ENCODE results near the gene PHF10.
A peak's percentile ranks its signal among the peaks of the same experiment; 100 is the strongest.
"Not testable (repeated sequence)": the region's sequence is repeated elsewhere in the genome, so short reads cannot be mapped to it uniquely, and the experiment has no call there.

The PHF10 gene

DNA sequence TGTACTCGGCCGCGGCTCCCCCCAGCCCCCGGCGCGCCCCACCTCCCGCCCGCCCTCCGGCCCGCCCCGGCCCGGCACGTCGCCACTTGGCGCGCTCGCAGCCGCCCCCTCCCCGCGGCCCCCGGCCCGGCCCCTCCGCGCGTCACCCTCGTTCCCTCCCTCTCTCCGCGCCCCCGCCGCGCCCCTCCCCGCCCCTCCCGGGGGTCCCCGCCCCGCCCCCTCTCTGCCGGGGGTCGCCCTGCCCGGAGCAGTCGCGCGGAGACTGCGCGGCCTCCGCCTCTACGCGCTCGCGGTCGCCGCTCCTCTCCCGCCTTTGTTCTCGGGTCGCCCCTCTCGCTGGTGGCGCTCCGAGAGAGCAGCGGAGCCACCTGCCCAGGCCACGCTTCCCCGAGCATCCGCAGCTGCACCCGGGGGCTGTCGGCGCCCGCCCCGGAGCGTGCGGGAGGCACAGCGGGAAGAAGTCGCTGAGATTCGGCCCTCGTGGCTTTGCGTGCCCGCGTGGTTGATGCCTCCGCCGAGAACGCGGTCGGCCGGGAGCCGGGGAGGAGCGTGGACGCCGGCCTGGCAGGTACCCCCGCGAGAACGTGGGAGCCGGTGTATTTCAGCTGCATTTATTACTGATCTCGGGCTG, at the start of gene PHF10:
PHF10 (minus strand) TSS at position 7 of the 631 bp plus-strand sequence. CDS start 569 bp downstream, outside the sequence.
- in situ Hi-C loops (cut with MboI; ENCODE audit: low pct_unique_long_range_greater_than_20kb, low sequenced_read_pairs) = no loop called here
- peak; percentile 61 for DNase-seq

DNA sequence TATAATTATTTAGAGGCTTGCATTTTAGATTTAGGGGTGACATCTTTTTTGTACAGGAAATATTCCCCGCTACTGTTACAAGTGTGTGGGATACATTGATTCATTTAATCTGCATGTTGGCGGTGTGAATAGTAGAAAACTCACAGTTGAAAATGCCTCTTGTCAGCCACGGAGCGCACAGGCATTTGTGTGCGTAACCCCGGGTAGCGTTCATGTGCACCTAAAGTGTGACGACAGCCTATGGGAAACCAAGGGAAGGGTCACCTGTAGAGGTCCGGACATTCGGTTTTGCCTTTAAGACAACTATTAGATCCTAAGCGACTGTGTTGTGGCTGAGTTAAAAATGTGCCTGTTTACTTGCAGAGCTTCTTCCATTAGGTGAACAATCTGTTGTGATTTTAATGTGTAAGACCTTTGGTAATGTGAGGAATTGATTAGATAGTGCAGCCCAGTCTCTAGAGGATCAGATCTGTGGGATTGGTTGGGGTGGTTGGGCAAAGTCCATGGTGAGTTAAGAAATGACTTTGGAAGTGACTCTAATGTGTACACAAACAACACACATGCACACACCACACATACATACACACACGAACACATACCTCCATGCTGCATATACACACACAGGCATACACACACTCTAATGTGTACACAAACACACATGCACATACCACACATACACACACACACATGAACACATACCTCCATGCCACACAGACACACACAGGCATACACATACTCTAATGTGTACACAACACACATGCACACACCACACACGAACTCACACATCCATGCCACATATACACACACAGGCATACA, 42.8 kb upstream of the PHF10 start:
- no peak for DNase-seq
- in situ Hi-C loops (cut with MboI; ENCODE audit: low pct_unique_long_range_greater_than_20kb, low sequenced_read_pairs) = no loop called here

DNA sequence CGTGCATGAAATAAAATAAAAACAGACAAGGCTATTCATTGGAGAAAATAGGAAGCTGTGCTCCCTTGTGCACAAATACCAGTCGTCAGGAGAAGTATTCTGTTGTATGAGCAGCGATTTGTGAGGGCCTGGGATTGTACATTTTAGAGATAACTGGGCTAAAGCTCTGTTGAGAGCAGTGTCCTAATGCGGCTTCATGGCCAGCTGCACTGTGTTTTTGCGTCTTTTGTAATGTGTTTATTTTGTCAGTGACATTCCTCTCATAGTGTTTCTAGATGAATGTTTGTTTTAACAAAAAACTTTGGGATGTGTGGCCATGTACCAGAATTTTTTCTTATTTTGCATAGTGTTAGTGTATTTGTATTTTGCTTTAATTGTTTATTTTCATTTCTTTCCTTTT, 41.9 kb upstream of the PHF10 start:
- no peak for DNase-seq
- in situ Hi-C loops (cut with MboI; ENCODE audit: low pct_unique_long_range_greater_than_20kb, low sequenced_read_pairs) = no loop called here

DNA sequence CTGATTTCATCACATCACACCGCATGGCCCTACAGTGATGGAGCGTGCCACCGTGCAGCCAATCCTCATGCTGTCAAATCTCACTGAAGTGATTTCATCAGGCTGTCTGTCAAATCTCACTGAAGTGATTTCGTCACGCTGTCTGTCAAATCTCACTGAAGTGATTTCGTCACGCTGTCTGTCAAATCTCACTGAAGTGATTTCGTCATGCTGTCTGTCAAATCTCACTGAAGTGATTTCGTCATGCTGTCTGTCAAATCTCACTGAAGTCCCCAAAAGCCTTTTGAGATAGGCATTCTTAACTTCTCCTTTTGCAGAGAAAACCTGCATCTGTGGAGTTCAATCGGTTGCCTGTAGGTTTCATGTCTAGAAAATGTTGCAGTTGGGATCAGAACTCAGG, 41.5 kb upstream of the PHF10 start:
- not testable (repeated sequence) for DNase-seq

DNA sequence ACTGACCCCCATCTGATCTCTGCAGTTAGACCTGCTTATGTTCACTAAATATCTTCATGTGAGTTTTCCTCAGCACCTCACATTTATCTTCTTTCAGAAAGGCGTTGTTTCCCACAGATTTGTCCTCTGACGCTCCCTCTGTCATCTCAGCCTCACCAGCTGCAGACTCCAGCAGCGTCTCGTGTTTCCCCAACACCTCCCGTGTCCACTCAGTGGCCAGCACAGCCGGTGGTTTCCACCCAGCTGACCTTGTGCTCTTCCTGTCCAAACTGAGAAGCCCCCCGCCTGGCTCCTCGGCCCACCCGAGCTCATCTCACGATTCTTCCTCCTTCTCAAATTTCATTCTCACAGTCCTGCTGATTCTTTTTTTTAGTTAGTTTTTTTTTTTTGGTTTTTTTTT, 39.6 kb upstream of the PHF10 start:
- in situ Hi-C loops (cut with MboI; ENCODE audit: low pct_unique_long_range_greater_than_20kb, low sequenced_read_pairs) = no loop called here
- DNase-seq = no peak

More for the DNA sequence above, 41.5 kb upstream of the PHF10 start:
- in situ Hi-C loops (cut with MboI; ENCODE audit: low pct_unique_long_range_greater_than_20kb, low sequenced_read_pairs) = not testable (repeated sequence)

DNA sequence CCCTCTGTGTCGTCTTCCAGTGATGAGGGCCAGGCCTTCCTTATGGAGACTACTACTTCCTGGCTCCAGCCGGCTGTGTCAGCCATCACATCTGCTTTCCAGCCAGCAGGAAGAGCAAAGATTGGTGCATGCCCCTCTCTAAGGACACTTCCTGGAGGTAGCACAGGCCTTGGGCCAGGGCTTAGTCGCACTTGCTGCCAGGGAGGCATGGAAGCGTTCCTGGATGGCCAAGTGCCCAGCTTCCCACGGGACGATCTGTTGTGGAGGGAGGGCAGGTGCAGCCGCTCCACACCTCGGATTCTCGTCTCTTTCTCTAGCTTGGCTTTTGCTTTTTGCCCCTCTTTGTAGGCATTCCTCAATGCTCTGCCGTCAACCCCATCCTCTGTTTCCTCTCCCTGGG, 39.0 kb upstream of the PHF10 start:
- in situ Hi-C loops (cut with MboI; ENCODE audit: low pct_unique_long_range_greater_than_20kb, low sequenced_read_pairs) = no loop called here
- DNase-seq = no peak

DNA sequence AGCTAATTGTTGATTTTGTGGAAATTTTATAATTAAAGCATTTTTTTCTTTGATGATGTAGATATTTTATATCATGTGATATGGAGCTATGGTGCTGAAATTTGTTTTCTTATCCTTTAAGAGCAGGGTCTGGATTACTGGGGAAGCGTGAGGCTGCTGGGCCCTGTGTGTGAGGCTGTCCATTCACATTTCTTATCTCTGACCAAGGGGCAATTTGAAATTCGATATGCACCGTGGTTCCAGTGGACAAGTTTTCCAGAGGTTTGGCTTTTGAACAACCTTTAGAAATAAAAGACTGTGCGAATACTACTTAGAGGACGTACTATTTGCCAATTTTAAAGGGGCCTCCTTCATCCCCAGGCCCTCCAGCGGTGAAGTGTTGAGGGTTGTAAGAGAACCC, 30.9 kb upstream of the PHF10 start:
- in situ Hi-C loops (cut with MboI; ENCODE audit: low pct_unique_long_range_greater_than_20kb, low sequenced_read_pairs) = no loop called here
- DNase-seq = no peak

DNA sequence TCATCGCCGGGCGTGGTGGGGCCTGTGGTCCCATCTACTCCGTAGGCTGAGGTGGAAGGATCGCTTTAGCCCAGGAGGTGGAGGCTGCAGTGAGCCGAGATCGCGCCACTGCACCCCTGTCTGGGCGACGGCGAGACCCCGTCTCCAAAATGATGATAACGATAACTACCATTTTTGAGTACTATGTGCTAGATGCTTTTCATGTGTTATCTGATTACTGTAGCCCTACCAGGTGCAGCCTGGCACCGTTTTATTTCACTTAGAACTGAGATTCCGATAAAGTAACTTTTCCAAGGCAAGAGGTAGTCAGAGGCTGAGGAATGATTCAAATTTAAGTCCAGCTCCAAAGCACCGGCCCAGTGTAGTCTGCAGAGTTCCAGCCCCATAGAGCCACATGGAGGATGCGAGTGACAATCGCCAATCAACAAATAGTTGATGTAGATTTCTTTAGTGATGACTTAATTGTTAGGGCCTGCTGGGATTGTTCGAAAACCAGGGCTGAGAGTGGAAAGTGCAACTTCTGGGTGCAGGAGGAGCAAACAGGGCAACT, 27.8 kb upstream of the PHF10 start:
- in situ Hi-C loops (cut with MboI; ENCODE audit: low pct_unique_long_range_greater_than_20kb, low sequenced_read_pairs) = no loop called here
- no peak for DNase-seq

DNA sequence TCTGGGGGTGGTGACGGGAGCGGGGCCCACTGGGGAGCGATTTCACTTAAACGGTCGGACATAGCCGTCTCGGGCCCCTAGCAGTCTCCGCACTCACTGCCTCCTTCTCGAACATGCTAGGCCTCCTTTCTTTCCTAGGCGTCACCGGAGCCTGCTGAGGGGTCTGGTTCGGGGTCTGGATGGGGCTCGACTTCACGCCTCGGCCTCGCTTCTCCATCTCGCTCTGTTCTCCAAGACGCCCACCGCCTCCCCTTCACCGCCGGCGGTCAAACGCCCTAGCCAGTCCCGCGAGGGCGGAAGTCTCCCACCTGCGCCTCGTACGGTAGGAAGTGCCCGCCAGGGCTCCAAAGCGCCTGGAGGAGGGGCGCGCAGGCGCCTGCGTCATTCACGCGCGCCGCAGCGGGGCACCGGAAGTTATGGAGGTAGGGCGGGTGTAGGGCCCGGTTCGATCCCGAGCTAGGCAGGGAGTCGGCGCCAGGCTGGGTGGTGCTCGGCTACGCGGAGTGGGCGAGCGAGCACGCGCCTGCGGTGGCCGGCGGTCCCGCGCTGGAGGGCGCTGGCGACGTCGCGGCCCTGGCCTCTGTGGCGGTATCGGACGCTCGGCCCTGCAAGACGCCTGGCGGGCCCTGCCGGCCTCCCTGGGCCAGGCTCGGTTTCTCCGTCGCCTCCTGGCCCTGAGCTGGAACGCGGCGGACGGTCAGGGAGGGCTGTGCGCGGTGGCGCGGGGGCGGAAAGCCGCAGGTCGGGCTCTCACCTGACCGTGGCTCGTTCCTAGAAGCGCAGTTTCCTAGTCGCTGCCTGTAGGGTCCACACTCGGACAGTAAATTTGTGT, 27.2 kb upstream of the PHF10 start, which contains the start of the genes DYNLT2 and ERMARD:
DYNLT2 (minus strand) TSS at position 331 of the 832 bp plus-strand sequence; CDS start at position 217, 114 bp downstream.
ERMARD (plus strand) TSS at position 381 of the 832 bp plus-strand sequence; CDS start at position 417, 36 bp downstream.
- peak; percentile 96 for DNase-seq
- in situ Hi-C loops (cut with MboI; ENCODE audit: low pct_unique_long_range_greater_than_20kb, low sequenced_read_pairs) = no loop called here

DNA sequence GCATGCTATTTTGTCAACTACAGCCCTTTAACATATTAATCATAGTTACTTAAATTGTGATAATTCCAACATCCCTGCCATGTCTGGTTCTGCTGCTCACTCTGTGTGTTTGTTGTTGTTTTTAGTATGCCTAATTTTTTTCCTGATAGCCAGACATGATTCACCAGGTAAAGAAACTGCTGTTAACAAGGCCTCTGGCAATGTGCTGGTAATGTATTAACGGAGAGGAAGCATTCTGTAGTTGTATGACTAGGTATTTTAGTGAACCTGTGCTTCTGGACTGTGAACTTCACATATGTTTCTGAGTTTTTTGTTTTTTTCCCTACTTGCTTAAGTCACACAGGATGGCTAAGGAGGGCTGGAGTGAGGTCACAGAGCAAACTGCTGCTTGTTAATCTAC, 22.3 kb upstream of the PHF10 start:
- in situ Hi-C loops (cut with MboI; ENCODE audit: low pct_unique_long_range_greater_than_20kb, low sequenced_read_pairs) = no loop called here
- no peak for DNase-seq

DNA sequence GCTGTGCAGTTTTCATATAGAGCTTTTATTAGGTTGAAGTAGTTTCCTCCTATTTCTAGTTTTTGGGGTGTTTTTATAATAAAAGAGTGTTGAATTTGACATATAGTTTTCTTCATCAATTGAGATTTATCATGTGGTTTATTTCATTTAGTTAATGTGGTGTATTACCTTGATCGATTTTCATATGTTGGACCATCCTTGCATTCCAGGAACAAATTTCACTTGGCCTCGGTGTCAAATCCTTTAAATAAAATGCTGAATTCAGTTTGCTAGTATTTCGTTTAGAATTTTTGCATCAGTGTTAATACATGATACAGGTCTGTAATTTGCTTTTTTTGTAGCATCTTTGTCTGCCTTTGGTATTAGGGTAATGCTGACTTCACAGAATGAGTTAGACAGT, 21.1 kb upstream of the PHF10 start:
- in situ Hi-C loops (cut with MboI; ENCODE audit: low pct_unique_long_range_greater_than_20kb, low sequenced_read_pairs) = no loop called here
- DNase-seq = no peak

DNA sequence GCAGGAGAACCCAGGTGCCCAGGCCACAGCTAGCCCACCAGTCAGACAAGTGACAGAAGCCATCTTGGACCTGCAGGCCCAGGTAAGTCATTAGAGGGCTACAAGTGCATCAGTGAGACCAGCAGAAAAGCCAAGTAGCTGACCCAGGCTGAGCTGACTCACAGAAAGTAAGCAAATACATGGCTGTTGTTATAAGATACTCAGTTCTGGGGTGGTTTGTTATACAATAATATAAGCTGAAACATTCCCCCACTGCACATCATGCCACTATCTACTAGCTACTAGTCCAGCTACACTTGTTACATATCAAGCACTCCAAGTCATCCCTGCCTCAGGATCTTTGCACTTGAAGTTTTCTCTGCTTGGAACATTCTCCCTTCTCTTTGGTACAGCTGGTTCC, 17.0 kb upstream of the PHF10 start:
- DNase-seq = no peak
- in situ Hi-C loops (cut with MboI; ENCODE audit: low pct_unique_long_range_greater_than_20kb, low sequenced_read_pairs) = no loop called here

DNA sequence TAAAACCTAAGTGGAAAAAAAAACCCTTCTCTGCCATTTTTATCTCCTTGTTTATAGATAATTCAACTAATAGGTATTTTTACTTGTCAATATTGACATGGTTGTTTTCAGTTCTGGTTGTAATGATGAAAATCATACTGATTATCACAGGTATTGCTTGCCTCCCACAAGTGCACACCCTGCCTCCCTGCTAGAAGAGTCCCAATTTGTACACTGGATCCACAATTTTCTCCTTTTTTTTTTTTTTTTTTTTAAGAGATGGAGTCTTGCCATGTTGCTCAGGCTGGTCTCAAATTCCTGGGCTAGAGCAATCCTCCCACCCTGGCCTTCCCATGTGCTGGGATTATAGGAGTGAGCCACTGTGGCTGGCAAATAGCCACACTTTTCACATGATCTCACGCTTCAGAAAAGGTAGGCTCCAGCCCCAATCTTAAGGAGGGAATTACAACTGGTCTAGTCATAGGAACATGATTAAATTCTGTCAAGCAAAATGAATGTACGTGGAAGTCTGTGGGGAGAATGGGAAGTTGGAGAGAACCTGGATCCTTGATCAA, 14.8 kb upstream of the PHF10 start:
- no peak for DNase-seq
- in situ Hi-C loops (cut with MboI; ENCODE audit: low pct_unique_long_range_greater_than_20kb, low sequenced_read_pairs) = no loop called here

DNA sequence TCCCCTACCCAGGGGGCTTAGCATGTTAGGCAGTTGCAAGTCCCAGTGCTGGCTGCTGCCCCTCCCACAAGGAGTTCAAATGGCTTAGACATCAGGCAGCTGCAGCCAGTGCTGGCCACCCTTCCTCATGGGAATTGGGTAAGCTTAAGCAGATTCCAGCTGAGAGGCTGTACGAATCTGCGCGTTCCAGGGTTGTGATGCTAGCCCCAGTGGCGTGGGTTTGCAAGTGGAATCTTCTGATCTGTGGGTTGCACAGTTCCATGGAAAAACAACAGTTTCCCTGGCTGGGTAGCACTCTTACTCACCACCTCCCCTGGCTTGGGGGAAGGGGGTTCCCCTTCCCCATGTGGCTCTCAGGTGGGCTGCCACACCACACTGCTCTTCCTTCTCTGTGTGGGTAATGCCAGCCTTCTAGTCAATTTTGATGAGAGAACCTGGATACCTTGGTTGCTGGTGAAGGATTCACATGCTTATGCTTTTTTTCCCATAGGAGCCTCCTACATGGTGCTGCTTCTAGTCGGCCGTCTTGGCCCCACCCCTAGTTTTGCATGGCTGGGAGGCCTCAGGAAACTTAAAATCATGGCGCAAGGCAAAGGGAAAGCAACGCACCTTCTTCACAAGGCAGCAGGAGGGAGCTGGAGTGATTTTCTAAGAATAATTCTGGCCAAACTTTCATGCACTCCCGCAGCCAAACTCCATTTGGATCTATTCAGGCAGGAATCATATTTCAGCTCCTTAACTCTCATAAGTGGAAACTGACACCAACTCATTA, 14.1 kb upstream of the PHF10 start:
- in situ Hi-C loops (cut with MboI; ENCODE audit: low pct_unique_long_range_greater_than_20kb, low sequenced_read_pairs) = no loop called here
- no peak for DNase-seq

DNA sequence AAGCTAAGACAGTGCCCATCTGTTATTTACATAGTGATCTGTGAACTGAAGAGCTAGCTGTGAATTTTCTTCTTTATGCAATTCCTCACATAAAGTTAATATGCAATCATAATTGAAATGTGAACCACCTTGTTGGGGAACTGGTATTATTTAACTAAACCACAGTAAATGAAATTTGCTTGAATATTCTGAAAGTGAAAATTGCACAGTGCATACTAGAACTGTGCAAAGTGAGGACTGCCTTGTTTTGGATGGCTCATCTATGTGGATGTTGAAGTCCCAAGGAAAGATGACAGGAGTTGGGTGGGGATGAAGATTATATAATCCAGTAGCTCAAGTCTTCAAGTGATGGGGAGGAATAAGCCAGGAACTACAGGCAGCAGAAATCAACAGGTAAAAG, 5.7 kb upstream of the PHF10 start:
- DNase-seq = no peak
- in situ Hi-C loops (cut with MboI; ENCODE audit: low pct_unique_long_range_greater_than_20kb, low sequenced_read_pairs) = no loop called here

DNA sequence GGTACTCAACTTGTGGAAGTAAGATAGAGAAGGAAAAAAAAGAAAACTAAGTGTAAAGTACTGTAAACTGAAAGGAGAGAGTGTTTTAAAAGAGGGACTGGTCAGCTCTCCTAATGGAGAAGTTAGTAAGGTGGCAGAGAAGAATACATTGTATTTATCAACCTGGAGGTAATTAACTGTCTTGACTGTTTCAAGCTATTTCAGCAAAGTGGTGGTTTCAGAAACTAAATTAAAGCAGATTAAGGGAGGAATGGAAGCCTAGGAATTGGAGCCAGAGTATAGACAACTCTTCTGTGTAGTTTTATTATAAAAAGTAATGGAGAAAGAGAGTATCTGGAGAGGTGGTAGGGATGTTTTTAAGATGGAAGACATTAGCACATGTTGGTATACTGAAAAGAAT, 2.7 kb upstream of the PHF10 start:
- in situ Hi-C loops (cut with MboI; ENCODE audit: low pct_unique_long_range_greater_than_20kb, low sequenced_read_pairs) = no loop called here
- no peak for DNase-seq

DNA sequence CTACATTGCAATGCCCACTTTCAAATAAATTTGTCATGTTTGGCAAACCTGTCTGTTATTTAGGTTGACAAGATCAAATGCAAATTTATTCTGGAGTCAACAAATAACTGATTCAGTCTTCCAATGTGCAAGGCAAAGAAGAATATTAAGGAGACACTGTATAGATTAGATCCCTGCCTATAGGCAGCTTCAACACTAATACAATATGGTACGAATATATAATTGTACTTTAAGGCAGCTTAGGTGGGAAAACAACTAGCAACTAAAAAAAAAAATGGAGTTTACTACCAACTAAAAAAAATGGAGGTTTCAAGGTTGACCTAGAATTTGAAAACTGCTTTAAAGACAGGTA, 1.7 kb upstream of the PHF10 start:
- no peak for DNase-seq
- in situ Hi-C loops (cut with MboI; ENCODE audit: low pct_unique_long_range_greater_than_20kb, low sequenced_read_pairs) = no loop called here
